K562 (cell line): Measurements from ENCODE around the gene CREB3L2. TPM values are rescaled to one million over a fixed set of nuclear protein-coding genes. Genes with fewer than 3 reads are reported as not detected.

Experiments
- ATAC-seq: fragments of 200-7000 bp; cut with Tn5 transposase; 3 replicates; pipeline ENCODE4 v1.9.1; 2020; ENCODE audit warnings: moderate library complexity
- BruUV-seq: library from RNA; stranded (reverse); fragments of 400-500 nt; replicated peaks from 2 replicates; lab custom pipeline; 2021; lab: Mats Ljungman, UMichigan
- CTCF ChIA-PET: fragments of 300-600 bp; formaldehyde crosslinking; extraction: SDS; loops from one replicate; lab custom pipeline; 2021; ENCODE audit warnings: low intra/inter-chr PET ratio; lab: Yijun Ruan, JAX
- POLR2A ChIA-PET: fragments of 300-600, 350-650 bp; sonication (Branson Sonifier 250); formaldehyde crosslinking; extraction: SDS; loops from one replicate; lab custom pipeline; 2021; ENCODE audit warnings: antibody characterized with exemption, inconsistent platforms; lab: Yijun Ruan, JAX
- DNase-seq, 4 experiments: peaks; one replicate each; pipeline versions ENCODE4 v3.0.0 to v3.0.0-alpha.2; 2011 to 2018; ENCODE audit warnings: low spot score in 3 of 4, mixed read lengths in 3 of 4; ENCODE audit errors: extremely low read depth in 1 of 4
- FAIRE-seq: peaks from 2 replicates; lab custom pipeline; 2011; peaks lifted over from hg19 to GRCh38; lab: Jason Lieb, UNC
- H2AFZ ChIP-seq: 2 replicates; pipeline ENCODE4 v1.6.0; 2011; ENCODE audit warnings: low read depth, low read length, control low read depth, inconsistent platforms
- H3K27ac ChIP-seq: fragments of 200-600 bp; 3 replicates; pipeline ENCODE4 v1.8.0; 2011; ENCODE audit warnings: low read depth, mild to moderate bottlenecking, control low read depth, inconsistent platforms, low read length, moderate library complexity, mixed read lengths; ENCODE audit errors: extremely low read depth
- H3K27me3 ChIP-seq, 2 experiments: fragments of 300-600 bp in 1 of 2; 2 replicates in 1 of 2; 3 replicates in 1 of 2; pipeline versions ENCODE4 v1.6.0 to v1.8.0; 2011; ENCODE audit warnings: inconsistent platforms in 2 of 2, low read length in 2 of 2, mild to moderate bottlenecking in 1 of 2, mixed read lengths in 1 of 2, moderate library complexity in 1 of 2; ENCODE audit not compliant: control insufficient read depth in 2 of 2, insufficient read depth in 2 of 2
- H3K36me3 ChIP-seq: fragments of 300-600 bp; 3 replicates; pipeline ENCODE4 v1.8.0; 2011; ENCODE audit warnings: mild to moderate bottlenecking, low read length, inconsistent platforms; ENCODE audit not compliant: control insufficient read depth, insufficient read depth
- H3K4me1 ChIP-seq, 2 experiments: fragments of 200-600 bp in 1 of 2; replicated peaks in 1 of 2; 2 replicates in 1 of 2; 3 replicates in 1 of 2; pipeline versions ENCODE4 v1.5.1 to v1.8.0; 2011; ENCODE audit warnings: inconsistent platforms in 2 of 2, low read length in 2 of 2, mild to moderate bottlenecking in 1 of 2, mixed read lengths in 1 of 2, moderate library complexity in 1 of 2; ENCODE audit not compliant: control insufficient read depth in 2 of 2, insufficient read depth in 2 of 2
- H3K4me2 ChIP-seq: 2 replicates; pipeline ENCODE4 v1.6.1; 2011; ENCODE audit warnings: low read length, control low read depth, inconsistent platforms, mixed read lengths; ENCODE audit not compliant: insufficient read depth
- H3K4me3 ChIP-seq: fragments of 200-600 bp; sonication (generic), shearing (Covaris generic); 2 replicates; pipeline ENCODE4 v1.5.1; 2016; ENCODE audit warnings: control low read depth, inconsistent platforms
- H3K79me2 ChIP-seq: fragments of 200-600 bp; 3 replicates; pipeline ENCODE4 v1.8.0; 2011; ENCODE audit warnings: low read length, inconsistent platforms; ENCODE audit not compliant: control insufficient read depth, insufficient read depth
- H3K9ac ChIP-seq, 2 experiments: 2 replicates each; pipeline versions ENCODE4 v1.6.0 to v1.6.1; 2011; ENCODE audit warnings: low read depth in 2 of 2, low read length in 2 of 2, control low read depth in 1 of 2, inconsistent platforms in 1 of 2, mild to moderate bottlenecking in 1 of 2, mixed read lengths in 1 of 2; ENCODE audit not compliant: insufficient read depth in 1 of 2
- H3K9me1 ChIP-seq: one replicate; pipeline ENCODE4 v1.6.0; 2011; ENCODE audit warnings: inconsistent platforms, mild to moderate bottlenecking, low read length, moderate library complexity; ENCODE audit not compliant: control insufficient read depth, insufficient read depth
- H3K9me3 ChIP-seq: replicated peaks from 2 replicates; pipeline ENCODE4 v1.5.1; 2011; ENCODE audit warnings: low read depth, low read length, inconsistent platforms; ENCODE audit not compliant: control insufficient read depth, insufficient read depth
- H4K20me1 ChIP-seq: replicated peaks from 2 replicates; pipeline ENCODE4 v1.6.1; 2011; ENCODE audit warnings: low read length, inconsistent platforms, mixed read lengths; ENCODE audit not compliant: control insufficient read depth, insufficient read depth
- DDX20 ChIP-seq: fragments of 450-650 bp; IDR thresholded peaks from 2 replicates; pipeline ENCODE4 v1.6.1; 2016; ENCODE audit warnings: missing genetic modification characterization, low read depth, mild to moderate bottlenecking, missing compliant biosample characterization, moderate library complexity
- ETV1 ChIP-seq: fragments of 450-650 bp; conservative IDR thresholded peaks from 2 replicates; pipeline ENCODE4 v1.6.1; 2016; ENCODE audit warnings: missing genetic modification characterization, control low read depth, low read depth, missing compliant biosample characterization
- MBD2 ChIP-seq: sonication (generic); IDR thresholded peaks from 2 replicates; pipeline ENCODE4 v1.6.1; 2016; ENCODE audit warnings: low read depth, borderline replicate concordance
- NR2C2 ChIP-seq, 2 experiments: fragments of 200-800 bp in 1 of 2; sonication (Bioruptor generic) in 1 of 2; sonication (generic) in 1 of 2; formaldehyde crosslinking in 1 of 2; IDR thresholded peaks; 2 replicates each; pipeline versions ENCODE4 v1.6.1 to v1.8.0; 2016 to 2022; ENCODE audit warnings: mild to moderate bottlenecking in 1 of 2, missing compliant biosample characterization in 1 of 2, missing genetic modification characterization in 1 of 2, missing genetic modification reagents in 1 of 2
- RAD51 ChIP-seq: fragments of 450-650 bp; IDR thresholded peaks from 2 replicates; pipeline ENCODE4 v1.7.1; 2016; ENCODE audit warnings: low read depth, mild to moderate bottlenecking, borderline replicate concordance
- WGBS: fragments of 100-300 bp; shearing (Covaris generic); methylation state at CpG from one replicate; pipeline ENCODE4 v1.1.6; 2016; ENCODE audit warnings: low coverage, mixed read lengths; ENCODE audit not compliant: insufficient coverage; ENCODE audit errors: missing lambda C conversion rate; 5-methylcytosine and 5-hydroxymethylcytosine counted together
- in situ Hi-C: fragments of 300-500 bp; cut with MboI; formaldehyde crosslinking; loops from 4 replicates; pipeline ENCODE4 v1.15.0; 2018; ENCODE audit warnings: inconsistent platforms, mixed read lengths
- intact Hi-C: fragments of 100-400 bp; cut with micrococcal nuclease; formaldehyde crosslinking; loops from 2 replicates; pipeline ENCODE4 v1.14.2; 2022
- polyA plus RNA-seq, 8 experiments: library from polyadenylated mRNA; depleted of rRNA in 4 of 8; stranded (reverse) in 5 of 8; unstranded in 3 of 8; fragments of >200 nt; fragmentation: Nextera tagmentation in 2 of 8; fragmentation: Illumina TruSeq in 1 of 8; extraction: Ambion mirVana in 2 of 8; extraction: Trizol in 1 of 8; gene quantifications; 2 replicates each; pipeline versions ENCODE4 v1.2.1 to v1.2.3, GENCODE V29; 2011 to 2014; ENCODE audit warnings: inconsistent platforms in 1 of 8, missing spikeins in 1 of 8
- total RNA-seq, 7 experiments: library from RNA; depleted of rRNA in 6 of 7; stranded (reverse); fragments of >200 nt in 6 of 7; fragmentation: Illumina TruSeq in 2 of 7; extraction: Trizol in 2 of 7; gene quantifications; 2 replicates each; pipeline versions ENCODE4 v1.2.1 to v1.2.3, GENCODE V29; 2011 to 2021; ENCODE audit warnings: low replicate concordance in 1 of 7
- TF ChIP-seq, protein P1 (sequence below): sonication (generic); formaldehyde crosslinking; IDR thresholded peaks from 2 replicates; pipeline ENCODE4 v1.8.1; 2023; ENCODE audit warnings: missing genetic modification reagents, mild to moderate bottlenecking, borderline replicate concordance
- TF ChIP-seq, protein P2 (sequence below): fragments of 450-650 bp; IDR thresholded peaks from 2 replicates; pipeline ENCODE4 v1.6.1; 2016; ENCODE audit warnings: low read depth

Gene CREB3L2
- total and polyA plus RNA-seq, 9 of the 15 experiments (the other 6 are each of a cell fraction or from before 2014, with no cell fraction given), result 7.1 to 45.6 (median 15.8) TPM

DNA sequence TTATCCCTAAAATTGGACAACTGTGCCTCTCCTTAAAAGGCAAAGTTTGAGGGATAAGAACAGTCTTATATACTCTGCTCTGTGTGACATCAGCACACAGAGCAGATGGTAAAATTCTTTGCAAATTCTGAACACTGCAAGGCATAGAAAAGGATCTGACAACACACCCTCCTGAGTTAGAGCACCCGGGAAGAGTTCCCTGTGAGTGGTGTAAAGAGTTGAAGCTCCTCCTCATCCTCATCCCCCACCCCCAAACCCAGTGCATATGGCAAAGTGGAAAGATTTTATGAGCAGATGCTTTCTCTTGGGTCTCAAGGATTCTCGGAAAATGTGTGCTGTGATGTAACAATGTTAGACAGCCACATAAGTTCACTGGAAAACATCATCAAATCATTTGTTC, 115.1 kb downstream of the CREB3L2 start (continued):
- TF ChIP-seq, protein P1, sequence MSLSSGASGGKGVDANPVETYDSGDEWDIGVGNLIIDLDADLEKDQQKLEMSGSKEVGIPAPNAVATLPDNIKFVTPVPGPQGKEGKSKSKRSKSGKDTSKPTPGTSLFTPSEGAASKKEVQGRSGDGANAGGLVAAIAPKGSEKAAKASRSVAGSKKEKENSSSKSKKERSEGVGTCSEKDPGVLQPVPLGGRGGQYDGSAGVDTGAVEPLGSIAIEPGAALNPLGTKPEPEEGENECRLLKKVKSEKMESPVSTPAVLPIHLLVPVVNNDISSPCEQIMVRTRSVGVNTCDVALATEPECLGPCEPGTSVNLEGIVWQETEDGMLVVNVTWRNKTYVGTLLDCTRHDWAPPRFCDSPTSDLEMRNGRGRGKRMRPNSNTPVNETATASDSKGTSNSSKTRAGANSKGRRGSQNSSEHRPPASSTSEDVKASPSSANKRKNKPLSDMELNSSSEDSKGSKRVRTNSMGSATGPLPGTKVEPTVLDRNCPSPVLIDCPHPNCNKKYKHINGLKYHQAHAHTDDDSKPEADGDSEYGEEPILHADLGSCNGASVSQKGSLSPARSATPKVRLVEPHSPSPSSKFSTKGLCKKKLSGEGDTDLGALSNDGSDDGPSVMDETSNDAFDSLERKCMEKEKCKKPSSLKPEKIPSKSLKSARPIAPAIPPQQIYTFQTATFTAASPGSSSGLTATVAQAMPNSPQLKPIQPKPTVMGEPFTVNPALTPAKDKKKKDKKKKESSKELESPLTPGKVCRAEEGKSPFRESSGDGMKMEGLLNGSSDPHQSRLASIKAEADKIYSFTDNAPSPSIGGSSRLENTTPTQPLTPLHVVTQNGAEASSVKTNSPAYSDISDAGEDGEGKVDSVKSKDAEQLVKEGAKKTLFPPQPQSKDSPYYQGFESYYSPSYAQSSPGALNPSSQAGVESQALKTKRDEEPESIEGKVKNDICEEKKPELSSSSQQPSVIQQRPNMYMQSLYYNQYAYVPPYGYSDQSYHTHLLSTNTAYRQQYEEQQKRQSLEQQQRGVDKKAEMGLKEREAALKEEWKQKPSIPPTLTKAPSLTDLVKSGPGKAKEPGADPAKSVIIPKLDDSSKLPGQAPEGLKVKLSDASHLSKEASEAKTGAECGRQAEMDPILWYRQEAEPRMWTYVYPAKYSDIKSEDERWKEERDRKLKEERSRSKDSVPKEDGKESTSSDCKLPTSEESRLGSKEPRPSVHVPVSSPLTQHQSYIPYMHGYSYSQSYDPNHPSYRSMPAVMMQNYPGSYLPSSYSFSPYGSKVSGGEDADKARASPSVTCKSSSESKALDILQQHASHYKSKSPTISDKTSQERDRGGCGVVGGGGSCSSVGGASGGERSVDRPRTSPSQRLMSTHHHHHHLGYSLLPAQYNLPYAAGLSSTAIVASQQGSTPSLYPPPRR (CRISPR knock-in tag), result no peak

GRCh38 chr7:137886281-137886680, 115.6 kb downstream of the CREB3L2 start:
- H2AFZ ChIP-seq, result no peak overlapping the region
- H3K9me3 ChIP-seq, result no peaks in the 10 kb centered on the region
- H3K27me3 ChIP-seq, result no peaks in the 10 kb centered on the region
- FAIRE-seq (no peak), ATAC-seq (no peak), DNase-seq (no peak)
- WGBS, result 79% methylated on average over 3 of the region's 3 CpGs
- ChIA-PET CTCF (no interaction called here), POLR2A (interaction anchor here (0.5 kb wide), 1 partner anchor 115 kb away, joined by 5 read pairs; no protein-coding TSS in a partner anchor)
- H3K79me2 ChIP-seq, result no peaks in the 10 kb centered on the region
- in situ Hi-C loops (no loop called here), intact Hi-C loops (no loop called here)
- peaks cover 3% of the 10 kb centered on the region for H3K9me1 ChIP-seq
- peaks cover 64% of the 10 kb centered on the region for H3K36me3 ChIP-seq
- H3K4me3 ChIP-seq, result no peak overlapping the region
- no peaks in the 10 kb centered on the region for H4K20me1 ChIP-seq
- BruUV-seq, result no TSS peak
- H3K4me2 ChIP-seq, result no peak overlapping the region
- no peak overlapping the region for H3K9ac ChIP-seq
- peaks cover 3 to 17% of the 10 kb centered on the region in 2 experiments; a peak in 3 of 5 replicates for H3K4me1 ChIP-seq
- no peak overlapping the region for H3K27ac ChIP-seq
- TF ChIP-seq DDX20 (tag), result no peak
- no peak for TF ChIP-seq RAD51
- TF ChIP-seq, protein P2, sequence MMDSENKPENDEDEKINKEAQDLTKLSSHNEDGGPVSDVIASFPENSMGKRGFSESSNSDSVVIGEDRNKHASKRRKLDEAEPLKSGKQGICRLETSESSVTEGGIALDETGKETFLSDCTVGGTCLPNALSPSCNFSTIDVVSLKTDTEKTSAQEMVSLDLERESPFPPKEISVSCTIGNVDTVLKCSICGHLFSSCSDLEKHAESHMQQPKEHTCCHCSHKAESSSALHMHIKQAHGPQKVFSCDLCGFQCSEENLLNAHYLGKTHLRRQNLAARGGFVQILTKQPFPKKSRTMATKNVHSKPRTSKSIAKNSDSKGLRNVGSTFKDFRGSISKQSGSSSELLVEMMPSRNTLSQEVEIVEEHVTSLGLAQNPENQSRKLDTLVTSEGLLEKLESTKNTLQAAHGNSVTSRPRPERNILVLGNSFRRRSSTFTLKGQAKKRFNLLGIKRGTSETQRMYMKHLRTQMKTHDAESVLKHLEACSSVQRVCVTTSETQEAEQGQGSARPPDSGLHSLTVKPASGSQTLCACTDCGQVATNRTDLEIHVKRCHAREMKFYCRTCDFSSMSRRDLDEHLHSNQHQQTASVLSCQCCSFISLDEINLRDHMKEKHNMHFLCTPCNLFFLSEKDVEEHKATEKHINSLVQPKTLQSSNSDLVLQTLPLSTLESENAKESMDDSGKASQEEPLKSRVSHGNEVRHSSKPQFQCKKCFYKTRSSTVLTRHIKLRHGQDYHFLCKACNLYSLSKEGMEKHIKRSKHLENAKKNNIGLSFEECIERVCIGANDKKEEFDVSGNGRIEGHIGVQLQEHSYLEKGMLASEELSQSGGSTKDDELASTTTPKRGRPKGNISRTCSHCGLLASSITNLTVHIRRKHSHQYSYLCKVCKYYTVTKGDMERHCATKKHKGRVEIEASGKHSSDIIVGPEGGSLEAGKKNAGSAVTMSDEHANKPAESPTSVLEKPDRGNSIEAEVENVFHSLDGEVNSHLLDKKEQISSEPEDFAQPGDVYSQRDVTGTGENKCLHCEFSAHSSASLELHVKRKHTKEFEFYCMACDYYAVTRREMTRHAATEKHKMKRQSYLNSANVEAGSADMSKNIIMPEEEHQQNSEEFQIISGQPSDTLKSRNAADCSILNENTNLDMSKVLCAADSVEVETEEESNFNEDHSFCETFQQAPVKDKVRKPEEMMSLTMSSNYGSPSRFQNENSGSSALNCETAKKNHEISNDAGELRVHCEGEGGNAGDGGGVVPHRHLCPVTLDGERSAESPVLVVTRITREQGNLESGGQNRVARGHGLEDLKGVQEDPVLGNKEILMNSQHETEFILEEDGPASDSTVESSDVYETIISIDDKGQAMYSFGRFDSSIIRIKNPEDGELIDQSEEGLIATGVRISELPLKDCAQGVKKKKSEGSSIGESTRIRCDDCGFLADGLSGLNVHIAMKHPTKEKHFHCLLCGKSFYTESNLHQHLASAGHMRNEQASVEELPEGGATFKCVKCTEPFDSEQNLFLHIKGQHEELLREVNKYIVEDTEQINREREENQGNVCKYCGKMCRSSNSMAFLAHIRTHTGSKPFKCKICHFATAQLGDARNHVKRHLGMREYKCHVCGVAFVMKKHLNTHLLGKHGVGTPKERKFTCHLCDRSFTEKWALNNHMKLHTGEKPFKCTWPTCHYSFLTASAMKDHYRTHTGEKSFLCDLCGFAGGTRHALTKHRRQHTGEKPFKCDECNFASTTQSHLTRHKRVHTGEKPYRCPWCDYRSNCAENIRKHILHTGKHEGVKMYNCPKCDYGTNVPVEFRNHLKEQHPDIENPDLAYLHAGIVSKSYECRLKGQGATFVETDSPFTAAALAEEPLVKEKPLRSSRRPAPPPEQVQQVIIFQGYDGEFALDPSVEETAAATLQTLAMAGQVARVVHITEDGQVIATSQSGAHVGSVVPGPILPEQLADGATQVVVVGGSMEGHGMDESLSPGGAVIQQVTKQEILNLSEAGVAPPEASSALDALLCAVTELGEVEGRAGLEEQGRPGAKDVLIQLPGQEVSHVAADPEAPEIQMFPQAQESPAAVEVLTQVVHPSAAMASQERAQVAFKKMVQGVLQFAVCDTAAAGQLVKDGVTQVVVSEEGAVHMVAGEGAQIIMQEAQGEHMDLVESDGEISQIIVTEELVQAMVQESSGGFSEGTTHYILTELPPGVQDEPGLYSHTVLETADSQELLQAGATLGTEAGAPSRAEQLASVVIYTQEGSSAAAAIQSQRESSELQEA, result no peak
- no peak for TF ChIP-seq NR2C2 (CRISPR knock-in tag; IDR thresholded peaks at IDR 0.05)
- no peak for TF ChIP-seq NR2C2 (tag; IDR thresholded peaks at IDR 0.05)
- no peak for TF ChIP-seq ETV1
- no peak for TF ChIP-seq MBD2
